Activated CD8-positive, alpha-beta T cell treated with anti-CD3 and anti-CD28 coated beads for 36 hours (primary cell): ENCODE measurements around the gene TRMT61A. TPM values are rescaled to one million over a fixed set of nuclear protein-coding genes. Genes with fewer than 3 reads are reported as not detected.
A peak's percentile ranks its signal among the peaks of the same experiment; 100 is the strongest.

ENCODE experiments used
- ATAC-seq: fragments of 200-7000 bp; cut with Tn5 transposase; one replicate; pipeline ENCODE4 v1.10.0; 2021; ENCODE audit warnings: mild to moderate bottlenecking, moderate library complexity
- CTCF ChIA-PET: fragments of 350-600 bp; sonication (Branson Sonifier 250); formaldehyde crosslinking; loops from one replicate; lab custom pipeline; 2021; ENCODE audit warnings: antibody characterized with exemption; lab: Charles Lee
- POLR2A ChIA-PET: fragments of 350-600 bp; sonication (Branson Sonifier 250); formaldehyde crosslinking; loops from one replicate; lab custom pipeline; 2021; ENCODE audit warnings: antibody characterized with exemption; lab: Charles Lee
- DNase-seq: peaks from one replicate; pipeline ENCODE4 v3.0.0-alpha.2; 2020
- H3K27ac Mint-ChIP-seq: one replicate; pipeline ENCODE4 v1.8.0; 2021; ENCODE audit warnings: mild to moderate bottlenecking, mixed read lengths
- H3K27me3 Mint-ChIP-seq: one replicate; pipeline ENCODE4 v1.8.0; 2021; ENCODE audit warnings: mixed read lengths
- H3K36me3 Mint-ChIP-seq: one replicate; pipeline ENCODE4 v1.8.0; 2021; ENCODE audit warnings: low read depth, mixed read lengths
- H3K4me1 Mint-ChIP-seq: one replicate; pipeline ENCODE4 v1.8.0; 2021; ENCODE audit warnings: low read depth, mixed read lengths
- H3K4me3 Mint-ChIP-seq: one replicate; pipeline ENCODE4 v1.8.0; 2021; ENCODE audit warnings: mild to moderate bottlenecking, moderate library complexity, mixed read lengths
- H3K9me3 Mint-ChIP-seq: one replicate; pipeline ENCODE4 v1.8.0; 2021; ENCODE audit warnings: mixed read lengths
- intact Hi-C: fragments of 100-400 bp; cut with micrococcal nuclease; formaldehyde crosslinking; loops from one replicate; pipeline ENCODE4 v1.10.0; 2022
- total RNA-seq, 2 experiments: library from RNA; stranded (reverse); gene quantifications; one replicate each; pipeline ENCODE4 v1.2.3, GENCODE V29; 2021
- TF ChIP-seq, protein P1 (sequence below): fragments of 200-600 bp; IDR thresholded peaks from one replicate; pipeline ENCODE4 v1.8.0; 2022; ENCODE audit warnings: antibody characterized with exemption, mild to moderate bottlenecking

Gene TRMT61A
- total RNA-seq, 2 experiments from 2014 or later, result 9.9 TPM

DNA sequence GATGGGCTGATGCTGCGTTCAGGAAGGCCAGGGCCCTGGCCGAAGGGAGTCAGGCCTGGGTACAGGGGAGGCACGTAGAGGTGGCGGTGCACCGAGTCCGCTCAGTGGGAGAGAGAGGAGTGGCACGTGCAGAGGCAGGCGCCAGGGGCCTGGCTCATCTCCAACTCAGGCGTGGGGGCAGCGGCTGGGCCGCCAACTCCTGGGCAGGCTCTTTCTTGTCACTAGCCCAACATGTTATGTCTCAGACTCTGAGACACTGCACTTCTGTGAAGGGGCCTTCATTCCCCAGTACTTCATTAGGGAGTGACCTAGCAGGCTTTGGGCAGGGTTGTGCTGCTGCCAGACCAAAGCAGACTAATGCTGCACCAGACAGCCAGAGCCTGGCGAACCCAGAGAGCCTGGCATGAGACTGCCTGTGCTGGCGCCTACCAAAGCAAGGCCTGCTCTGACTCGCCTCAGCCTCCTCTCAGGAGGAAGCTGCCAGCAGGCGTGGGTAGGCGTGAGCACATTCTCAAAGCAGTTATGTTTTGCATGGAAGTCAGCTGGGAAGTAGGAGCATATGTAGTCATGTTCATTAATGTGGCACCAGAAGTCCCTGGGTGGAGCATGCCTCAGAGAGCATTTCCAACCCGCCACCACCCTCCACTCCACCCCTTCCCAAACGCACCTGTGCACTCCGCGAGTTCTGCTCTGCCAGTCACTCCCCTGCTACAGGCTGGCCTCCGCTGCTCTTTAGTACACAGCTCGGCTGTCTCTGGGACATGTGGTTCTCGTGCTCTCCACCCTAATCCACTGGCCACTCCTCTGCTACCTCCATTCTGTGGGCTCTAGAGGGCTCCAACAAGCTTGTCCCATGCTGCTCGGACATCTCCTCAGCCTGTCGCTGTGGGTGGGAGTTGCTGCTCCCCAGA is 16.0 kb upstream of the TRMT61A start:
- intact Hi-C loops, result no loop called here
- TF ChIP-seq, protein P1, sequence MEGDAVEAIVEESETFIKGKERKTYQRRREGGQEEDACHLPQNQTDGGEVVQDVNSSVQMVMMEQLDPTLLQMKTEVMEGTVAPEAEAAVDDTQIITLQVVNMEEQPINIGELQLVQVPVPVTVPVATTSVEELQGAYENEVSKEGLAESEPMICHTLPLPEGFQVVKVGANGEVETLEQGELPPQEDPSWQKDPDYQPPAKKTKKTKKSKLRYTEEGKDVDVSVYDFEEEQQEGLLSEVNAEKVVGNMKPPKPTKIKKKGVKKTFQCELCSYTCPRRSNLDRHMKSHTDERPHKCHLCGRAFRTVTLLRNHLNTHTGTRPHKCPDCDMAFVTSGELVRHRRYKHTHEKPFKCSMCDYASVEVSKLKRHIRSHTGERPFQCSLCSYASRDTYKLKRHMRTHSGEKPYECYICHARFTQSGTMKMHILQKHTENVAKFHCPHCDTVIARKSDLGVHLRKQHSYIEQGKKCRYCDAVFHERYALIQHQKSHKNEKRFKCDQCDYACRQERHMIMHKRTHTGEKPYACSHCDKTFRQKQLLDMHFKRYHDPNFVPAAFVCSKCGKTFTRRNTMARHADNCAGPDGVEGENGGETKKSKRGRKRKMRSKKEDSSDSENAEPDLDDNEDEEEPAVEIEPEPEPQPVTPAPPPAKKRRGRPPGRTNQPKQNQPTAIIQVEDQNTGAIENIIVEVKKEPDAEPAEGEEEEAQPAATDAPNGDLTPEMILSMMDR, result no peak
- no peaks in the 10 kb centered on the region for H3K4me1 Mint-ChIP-seq
- DNase-seq (no peak), ATAC-seq (peak; percentile 4)
- CTCF ChIA-PET, result no interaction called here
- peaks cover 2% of the 10 kb centered on the region for H3K36me3 Mint-ChIP-seq
- no peak overlapping the region for H3K4me3 Mint-ChIP-seq
- POLR2A ChIA-PET, result no interaction called here
- no peak overlapping the region for H3K27ac Mint-ChIP-seq
- no peaks in the 10 kb centered on the region for H3K27me3 Mint-ChIP-seq
- no peaks in the 10 kb centered on the region for H3K9me3 Mint-ChIP-seq

DNA sequence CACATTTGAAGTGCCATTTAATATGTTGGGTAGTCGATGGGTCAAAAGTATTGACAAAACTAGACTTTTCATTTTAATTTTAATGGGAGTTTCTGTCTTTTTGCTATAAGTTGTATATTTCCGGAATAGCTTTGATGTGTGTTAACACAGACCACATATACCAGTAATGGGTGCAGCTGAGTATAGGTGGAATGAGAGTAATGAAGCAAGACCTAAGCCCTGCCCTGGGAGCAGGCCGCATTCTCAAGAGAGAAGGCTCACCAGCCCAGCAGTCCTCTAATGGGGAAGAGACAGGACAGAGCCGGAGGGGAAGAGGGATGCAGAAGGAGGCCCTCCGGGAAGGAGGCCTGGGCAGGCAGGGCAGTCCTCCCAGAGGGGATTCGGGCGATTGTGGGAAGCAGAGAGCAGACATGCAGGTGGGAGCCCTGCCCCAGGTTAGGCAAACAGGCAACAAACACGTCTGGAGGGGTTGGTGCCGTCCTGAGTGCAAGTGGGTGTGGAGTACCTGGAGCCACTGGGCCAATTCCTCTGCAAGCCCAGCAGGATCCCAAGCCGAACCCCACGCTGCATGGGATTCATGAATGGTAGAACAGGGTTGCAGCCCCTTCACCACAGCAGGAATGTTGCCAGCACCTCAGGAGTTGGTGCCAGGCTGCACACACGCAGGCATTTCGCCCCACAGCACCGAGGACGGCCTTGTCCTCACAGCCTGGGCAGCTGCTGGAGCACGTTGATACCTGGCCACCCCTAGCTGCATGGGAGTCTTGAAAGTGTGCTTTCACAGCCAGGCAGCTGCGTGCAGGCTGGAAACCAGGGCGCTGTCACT is 14.2 kb upstream of the TRMT61A start:
- CTCF ChIA-PET, result interaction anchor here (1.4 kb wide), 1 partner anchor 11 kb away, joined by 3 read pairs; no protein-coding TSS in a partner anchor
- Mint-ChIP-seq H3K4me3 (no peak overlapping the region), H3K27me3 (no peaks in the 10 kb centered on the region), H3K27ac (no peak overlapping the region), H3K9me3 (no peaks in the 10 kb centered on the region), H3K36me3 (peaks cover 2% of the 10 kb centered on the region), H3K4me1 (peaks cover 10% of the 10 kb centered on the region)
- ATAC-seq, result no peak
- TF ChIP-seq, protein P1, result no peak
- POLR2A ChIA-PET, result no interaction called here
- intact Hi-C loops, result no loop called here
- no peak for DNase-seq

DNA sequence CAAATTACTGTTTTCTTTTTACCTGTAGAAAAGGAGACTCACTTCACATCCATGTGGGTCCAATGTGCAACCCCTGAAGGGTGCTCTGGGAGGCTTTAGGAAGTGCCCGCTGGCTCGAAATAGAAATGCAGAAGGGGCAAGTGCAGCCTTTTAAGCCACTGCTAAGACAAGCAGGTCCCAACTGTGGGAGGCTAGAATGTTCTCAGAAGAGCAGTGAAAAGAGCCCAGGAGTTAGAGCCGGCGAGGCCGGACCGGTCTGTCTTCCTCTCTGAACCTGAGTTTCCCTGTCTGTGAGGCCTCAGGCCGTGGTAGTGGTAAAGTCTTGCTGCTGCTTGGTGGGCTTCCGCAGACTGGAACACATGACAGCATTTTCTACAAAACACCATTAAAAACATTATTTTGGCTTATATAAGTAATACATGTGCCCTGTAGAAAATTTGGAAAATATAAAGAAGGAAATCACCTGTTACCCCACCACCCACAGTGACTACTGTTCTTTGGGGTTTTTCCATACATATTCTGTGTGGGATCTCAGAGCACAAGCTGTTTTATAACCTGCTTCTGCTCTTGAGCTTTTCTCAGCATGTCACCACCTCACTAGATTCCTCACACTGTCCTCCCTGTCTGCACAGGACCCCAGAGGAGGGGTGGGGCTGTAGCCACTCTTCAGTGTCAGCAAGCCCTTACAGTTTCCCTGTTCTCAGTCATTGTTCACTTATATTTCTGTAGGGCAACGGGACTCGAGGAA is 12.4 kb upstream of the TRMT61A start:
- H3K9me3 Mint-ChIP-seq, result no peaks in the 10 kb centered on the region
- H3K4me3 Mint-ChIP-seq, result no peak overlapping the region
- DNase-seq (no peak), ATAC-seq (no peak)
- intact Hi-C loops, result no loop called here
- ChIA-PET POLR2A (no interaction called here), CTCF (no interaction called here)
- H3K4me1 Mint-ChIP-seq, result peaks cover 10% of the 10 kb centered on the region
- no peaks in the 10 kb centered on the region for H3K36me3 Mint-ChIP-seq
- TF ChIP-seq, protein P1, result no peak
- H3K27me3 Mint-ChIP-seq, result no peaks in the 10 kb centered on the region
- no peak overlapping the region for H3K27ac Mint-ChIP-seq

DNA sequence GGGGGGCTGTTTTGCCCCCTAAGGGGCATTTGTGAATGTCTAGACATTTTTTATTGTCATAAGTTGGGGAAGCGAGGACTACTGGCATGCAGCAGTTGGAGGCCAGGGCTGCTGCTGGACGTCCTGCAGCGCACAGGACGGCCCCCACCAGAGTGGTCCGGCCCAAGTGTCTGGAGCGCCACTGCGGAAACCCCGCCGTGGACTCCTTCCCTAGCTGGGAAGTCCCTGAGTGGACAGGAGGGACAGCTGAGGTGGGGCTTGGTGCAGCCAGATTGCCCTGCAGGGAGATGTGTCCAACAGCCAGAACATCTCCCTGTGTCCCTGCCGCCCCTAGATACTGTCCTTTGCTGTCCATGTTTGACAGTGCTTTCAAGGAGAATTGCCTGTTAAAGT is 11.8 kb upstream of the TRMT61A start:
- Mint-ChIP-seq H3K27me3 (no peaks in the 10 kb centered on the region), H3K4me1 (peaks cover 10% of the 10 kb centered on the region), H3K36me3 (no peaks in the 10 kb centered on the region), H3K27ac (no peak overlapping the region), H3K4me3 (no peak overlapping the region), H3K9me3 (no peaks in the 10 kb centered on the region)
- POLR2A ChIA-PET, result no interaction called here
- ATAC-seq, result no peak
- TF ChIP-seq, protein P1, result no peak
- CTCF ChIA-PET, result interaction anchor here (2.9 kb wide), 1 partner anchor 12 kb away, joined by 19 read pairs; no protein-coding TSS in a partner anchor
- intact Hi-C loops, result no loop called here
- no peak for DNase-seq
